Measurements from ENCODE around the gene MYO18B.

DNA sequence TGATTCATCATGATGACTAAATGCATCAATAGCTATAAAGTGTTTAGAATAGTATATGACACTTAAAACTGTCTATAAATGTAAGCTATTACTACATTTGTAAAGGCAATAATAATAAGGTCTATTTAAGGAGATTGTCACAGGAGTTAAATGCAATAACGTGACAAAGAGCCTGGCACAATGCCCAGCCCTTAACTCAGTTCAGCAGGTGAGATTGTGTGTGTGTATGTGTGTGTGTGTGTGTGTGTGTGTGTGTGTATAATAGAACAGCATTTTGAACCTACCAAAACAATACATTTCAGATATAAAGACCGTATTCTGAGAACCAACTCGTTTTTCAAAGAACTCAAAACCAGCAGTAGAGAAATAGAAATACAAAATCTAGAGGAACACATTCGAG, 177.5 kb downstream of the MYO18B start:
- TF ChIP-seq CTCF (conservative IDR thresholded peaks at IDR 0.05) = no peak
- no peak for TF ChIP-seq ZFX (IDR thresholded peaks at IDR 0.05)

Measured in C4-2B (cell line).